Measurements from ENCODE around the gene ENTPD6. TPM values are rescaled to one million over a fixed set of nuclear protein-coding genes. Genes with fewer than 3 reads are reported as not detected.

Gene ENTPD6
- total and polyA plus RNA-seq, 2 donors (not counting 1 experiment from before 2014, with no cell fraction given) = 64.4 to 79.8 TPM

- ATAC-seq (ENCODE audit: low read depth) (no peak), DNase-seq (no peak)
- no peak overlapping the region for H3K27ac ChIP-seq (ENCODE audit: low read length in 2 of 2)
- H3K4me2 ChIP-seq (replicated peaks; ENCODE audit: low read depth, low read length, poor library complexity, severe bottlenecking) = no peak overlapping the region
- intact Hi-C loops (cut with micrococcal nuclease) = no loop called here
- H3K27me3 ChIP-seq (replicated peaks in 1 of 4; ENCODE audit: control extremely low read depth in 1 of 4, control insufficient read depth in 3 of 4, insufficient read depth in 4 of 4, low read length in 3 of 4) = no peaks in the 10 kb centered on the region
- no peaks in the 10 kb centered on the region for H3K9me3 Mint-ChIP-seq (ENCODE audit: insufficient read depth)
- peaks cover 34% of the 10 kb centered on the region for H3K79me2 ChIP-seq (ENCODE audit: control insufficient read depth, insufficient read depth, low read length)
- TF ChIP-seq EZH2 (IDR thresholded peaks at IDR 0.05; ENCODE audit: borderline replicate concordance, insufficient read depth, low read depth, low read length, poor library complexity, severe bottlenecking) (no peak), CTCF (IDR thresholded peaks at IDR 0.05) (no peak)
- ChIA-PET CTCF (no interaction called here), POLR2A (no interaction called here)
- no peak overlapping the region for H3K4me3 ChIP-seq (ENCODE audit: control extremely low read depth in 1 of 5, extremely low read depth in 1 of 5, insufficient read depth in 1 of 5, low read depth in 2 of 5, low read length in 4 of 5)
- peaks cover 4% of the 10 kb centered on the region for H3K4me1 Mint-ChIP-seq
- no peak overlapping the region for H2AFZ ChIP-seq (ENCODE audit: insufficient read depth, low read depth, low read length, poor library complexity, severe bottlenecking)
- H3K27me3 Mint-ChIP-seq = no peaks in the 10 kb centered on the region
- no peaks in the 10 kb centered on the region for H3K9me3 ChIP-seq (ENCODE audit: control extremely low read depth in 1 of 3, control insufficient read depth in 2 of 3, insufficient read depth in 1 of 3, low read length in 2 of 3)
- no peak overlapping the region for H3K27ac Mint-ChIP-seq
- H3K36me3 ChIP-seq (replicated peaks in 1 of 2; ENCODE audit: control extremely low read depth in 1 of 2, control insufficient read depth in 1 of 2, extremely low read depth in 1 of 2, insufficient read depth in 2 of 2, low read length in 1 of 2) = peaks cover 3 to 13% of the 10 kb centered on the region in 2 experiments
- 83% methylated on average over 3 of the region's 5 CpGs for WGBS (ENCODE audit: insufficient coverage)
- H3K4me3 Mint-ChIP-seq = no peak overlapping the region
- peaks cover 20% of the 10 kb centered on the region for H4K20me1 ChIP-seq (ENCODE audit: control insufficient read depth, insufficient read depth, low read length, poor library complexity, severe bottlenecking)
- H3K9ac ChIP-seq (ENCODE audit: low read length) = no peak overlapping the region
- no peaks in the 10 kb centered on the region for H3K4me1 ChIP-seq (ENCODE audit: control insufficient read depth in 2 of 2, insufficient read depth in 2 of 2, low read length in 2 of 2)
These were observed 59.1 kb downstream of the ENTPD6 start for GRCh38 chr20:25254571-25254970.

- H3K4me2 ChIP-seq (replicated peaks; ENCODE audit: low read depth, low read length, poor library complexity, severe bottlenecking) = no peak overlapping the region
- H2AFZ ChIP-seq (ENCODE audit: insufficient read depth, low read depth, low read length, poor library complexity, severe bottlenecking) = no peak overlapping the region
- H3K27me3 ChIP-seq (replicated peaks in 1 of 4; ENCODE audit: control extremely low read depth in 1 of 4, control insufficient read depth in 3 of 4, insufficient read depth in 4 of 4, low read length in 3 of 4) = no peaks in the 10 kb centered on the region
- no peaks in the 10 kb centered on the region for H3K27me3 Mint-ChIP-seq
- H3K9me3 Mint-ChIP-seq (ENCODE audit: insufficient read depth) = no peaks in the 10 kb centered on the region
- peaks cover 31% of the 10 kb centered on the region for H3K79me2 ChIP-seq (ENCODE audit: control insufficient read depth, insufficient read depth, low read length)
- CTCF ChIA-PET = no interaction called here
- H4K20me1 ChIP-seq (ENCODE audit: control insufficient read depth, insufficient read depth, low read length, poor library complexity, severe bottlenecking) = peaks cover 21% of the 10 kb centered on the region
- no peaks in the 10 kb centered on the region for H3K9me3 ChIP-seq (ENCODE audit: control extremely low read depth in 1 of 3, control insufficient read depth in 2 of 3, insufficient read depth in 1 of 3, low read length in 2 of 3)
- intact Hi-C loops (cut with micrococcal nuclease) = no loop called here
- no peak for DNase-seq
- peaks cover 2% of the 10 kb centered on the region for H3K4me1 Mint-ChIP-seq
- TF ChIP-seq EZH2 (IDR thresholded peaks at IDR 0.05; ENCODE audit: borderline replicate concordance, insufficient read depth, low read depth, low read length, poor library complexity, severe bottlenecking) = no peak
- TF ChIP-seq CTCF (IDR thresholded peaks at IDR 0.05) = no peak
- no peaks in the 10 kb centered on the region for H3K4me1 ChIP-seq (ENCODE audit: control insufficient read depth in 2 of 2, insufficient read depth in 2 of 2, low read length in 2 of 2)
- POLR2A ChIA-PET = no interaction called here
- peaks cover 3 to 12% of the 10 kb centered on the region in 2 experiments for H3K36me3 ChIP-seq (replicated peaks in 1 of 2; ENCODE audit: control extremely low read depth in 1 of 2, control insufficient read depth in 1 of 2, extremely low read depth in 1 of 2, insufficient read depth in 2 of 2, low read length in 1 of 2)
- whole genome bisulfite sequencing (ENCODE audit: insufficient coverage) = 99% methylated on average over 10 of the region's 12 CpGs
- H3K27ac Mint-ChIP-seq = no peak overlapping the region
- H3K9ac ChIP-seq (ENCODE audit: low read length) = no peak overlapping the region
- no peak for ATAC-seq (ENCODE audit: low read depth)
- H3K4me3 Mint-ChIP-seq = no peak overlapping the region
- H3K27ac ChIP-seq (ENCODE audit: low read length in 2 of 2) = no peak overlapping the region
- no peak overlapping the region for H3K4me3 ChIP-seq (ENCODE audit: control extremely low read depth in 1 of 5, extremely low read depth in 1 of 5, insufficient read depth in 1 of 5, low read depth in 2 of 5, low read length in 4 of 5)
These were observed 59.6 kb downstream of the ENTPD6 start for GRCh38 chr20:25254986-25255680.

Data from B cell (primary cell).